HFF-Myc (cell line): ENCODE results near the gene CACNA1C.

Experiments used
- DNase-seq: peaks from one replicate; pipeline ENCODE4 v3.0.0-alpha.2; 2011; ENCODE audit warnings: low read depth; ENCODE audit errors: extremely low read depth
- H3K4me3 ChIP-seq: replicated peaks from 2 replicates; pipeline ENCODE4 v1.5.1; 2011; ENCODE audit warnings: low read depth, mild to moderate bottlenecking, control low read depth, low read length
- TF ChIP-seq, protein P1 (sequence below): IDR thresholded peaks from 2 replicates; pipeline ENCODE4 v1.5.1; 2012; ENCODE audit warnings: mild to moderate bottlenecking, low read depth, low read length, control low read depth; ENCODE audit errors: missing control alignments

The CACNA1C gene

DNA sequence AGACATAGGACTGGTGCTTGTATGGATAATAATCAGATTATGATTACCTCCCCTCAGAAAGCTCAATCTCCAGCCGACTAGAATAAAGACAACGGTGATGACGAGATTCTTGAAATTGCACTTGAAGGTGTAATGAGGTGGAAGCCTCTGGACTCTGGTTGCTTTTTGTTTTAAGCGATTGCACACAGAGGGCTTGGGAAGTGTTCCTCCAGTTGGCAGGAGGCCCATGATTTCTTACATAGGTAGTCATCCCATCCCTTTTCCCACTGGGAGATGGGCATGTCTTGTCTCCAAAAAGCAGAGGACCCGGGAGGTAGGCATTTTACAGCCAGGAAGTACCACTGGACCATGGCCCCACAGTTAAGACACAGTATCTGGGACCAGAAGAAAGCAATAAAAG lies 576.3 kb downstream of the CACNA1C start:
- DNase-seq = no peak
- H3K4me3 ChIP-seq = no peak overlapping the region
- TF ChIP-seq, protein P1, sequence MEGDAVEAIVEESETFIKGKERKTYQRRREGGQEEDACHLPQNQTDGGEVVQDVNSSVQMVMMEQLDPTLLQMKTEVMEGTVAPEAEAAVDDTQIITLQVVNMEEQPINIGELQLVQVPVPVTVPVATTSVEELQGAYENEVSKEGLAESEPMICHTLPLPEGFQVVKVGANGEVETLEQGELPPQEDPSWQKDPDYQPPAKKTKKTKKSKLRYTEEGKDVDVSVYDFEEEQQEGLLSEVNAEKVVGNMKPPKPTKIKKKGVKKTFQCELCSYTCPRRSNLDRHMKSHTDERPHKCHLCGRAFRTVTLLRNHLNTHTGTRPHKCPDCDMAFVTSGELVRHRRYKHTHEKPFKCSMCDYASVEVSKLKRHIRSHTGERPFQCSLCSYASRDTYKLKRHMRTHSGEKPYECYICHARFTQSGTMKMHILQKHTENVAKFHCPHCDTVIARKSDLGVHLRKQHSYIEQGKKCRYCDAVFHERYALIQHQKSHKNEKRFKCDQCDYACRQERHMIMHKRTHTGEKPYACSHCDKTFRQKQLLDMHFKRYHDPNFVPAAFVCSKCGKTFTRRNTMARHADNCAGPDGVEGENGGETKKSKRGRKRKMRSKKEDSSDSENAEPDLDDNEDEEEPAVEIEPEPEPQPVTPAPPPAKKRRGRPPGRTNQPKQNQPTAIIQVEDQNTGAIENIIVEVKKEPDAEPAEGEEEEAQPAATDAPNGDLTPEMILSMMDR = no peak

GRCh38 chr12:2631653-2632350 lies 579.0 kb downstream of the CACNA1C start:
- H3K4me3 ChIP-seq = no peak overlapping the region

DNA sequence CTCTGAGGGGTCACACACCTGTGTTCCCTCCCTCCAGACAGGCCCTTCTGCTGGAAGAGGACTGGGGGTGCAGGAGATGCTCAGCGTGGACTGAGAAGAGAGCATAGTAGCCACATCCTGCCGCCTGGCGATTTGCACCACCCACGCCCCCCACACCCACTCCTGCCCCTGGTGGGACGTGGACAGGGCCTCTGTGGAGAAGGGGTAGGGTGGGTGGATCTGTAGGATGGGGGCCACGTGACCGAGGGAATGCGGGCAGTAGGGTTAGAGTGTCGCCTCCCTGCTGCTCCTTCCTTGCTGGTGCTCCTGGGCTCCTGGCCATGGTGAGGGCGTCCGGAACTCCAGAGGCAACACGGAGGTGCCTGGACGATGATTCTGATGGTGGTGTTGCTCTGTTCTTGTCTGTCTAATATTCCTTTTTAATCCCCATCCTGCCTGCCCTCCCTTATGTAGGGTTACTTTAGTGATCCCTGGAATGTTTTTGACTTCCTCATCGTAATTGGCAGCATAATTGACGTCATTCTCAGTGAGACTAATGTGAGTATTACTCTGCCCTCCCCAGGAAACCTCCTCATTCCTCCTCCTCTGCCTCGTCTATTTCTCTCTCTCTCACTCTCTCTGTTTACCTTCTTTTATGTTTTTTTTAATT lies 580.5 kb downstream of the CACNA1C start:
- H3K4me3 ChIP-seq = no peak overlapping the region
- DNase-seq = no peak
- TF ChIP-seq, protein P1 = no peak

More at GRCh38 chr12:2631653-2632350, 579.0 kb downstream of the CACNA1C start:
- TF ChIP-seq, protein P1 = no peak
- DNase-seq = no peak

- TF ChIP-seq, protein P1 = no peak
- no peak overlapping the region for H3K4me3 ChIP-seq
- no peak for DNase-seq
Observed at GRCh38 chr12:2633825-2634200, 581.0 kb downstream of the CACNA1C start.

DNA sequence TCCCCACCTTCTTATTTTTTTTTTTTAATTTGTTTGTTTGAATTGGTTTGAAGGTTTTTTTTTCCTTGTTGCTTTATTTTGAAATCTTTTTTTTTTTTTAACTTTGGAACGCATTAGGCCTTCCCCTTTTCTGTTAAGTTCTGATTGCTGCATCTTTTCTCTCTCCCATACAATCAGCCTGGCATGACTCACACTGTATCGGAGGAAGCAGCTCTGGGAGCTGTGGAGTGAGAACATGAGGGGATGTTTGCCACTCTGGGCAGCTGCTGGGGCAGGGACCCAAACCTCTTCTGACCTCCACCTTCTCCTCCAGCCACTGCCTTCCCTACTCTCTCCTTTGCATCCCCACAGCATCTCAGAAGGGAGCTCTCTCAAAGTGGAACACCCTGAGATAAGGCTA lies 581.7 kb downstream of the CACNA1C start:
- H3K4me3 ChIP-seq = no peak overlapping the region
- DNase-seq = no peak
- TF ChIP-seq, protein P1 = no peak

GRCh38 chr12:2636741-2637340 lies 584.1 kb downstream of the CACNA1C start:
- TF ChIP-seq, protein P1 = no peak
- no peak overlapping the region for H3K4me3 ChIP-seq
- no peak for DNase-seq
